Right cardiac atrium (tissue), 5 donors: ENCODE measurements around the gene MAP3K3. TPM values are rescaled to one million over a fixed set of nuclear protein-coding genes. Genes with fewer than 3 reads are reported as not detected.

Source experiments
- ATAC-seq, 2 donors: fragments of 200-7000 bp; cut with Tn5 transposase; one replicate each; pipeline versions ENCODE4 v1.8.0 to v1.9.1; 2020; ENCODE audit warnings: moderate library complexity in 2 of 2, mild to moderate bottlenecking in 1 of 2
- DNase-seq, 3 donors: peaks; one replicate each; pipeline ENCODE4 v3.0.0-alpha.2; 2020
- H3K27ac ChIP-seq: one replicate; pipeline ENCODE4 v1.5.1; 2013; ENCODE audit warnings: mild to moderate bottlenecking, low read length, control low read depth, moderate library complexity
- H3K27me3 ChIP-seq: one replicate; pipeline ENCODE4 v1.6.1; 2013; ENCODE audit not compliant: control insufficient read depth, insufficient read depth
- H3K4me1 ChIP-seq: one replicate; pipeline ENCODE4 v1.6.1; 2013; ENCODE audit warnings: low read length; ENCODE audit not compliant: control insufficient read depth, insufficient read depth
- H3K4me3 ChIP-seq: one replicate; pipeline ENCODE4 v1.5.1; 2013; ENCODE audit warnings: low read length, control low read depth
- H3K9me3 ChIP-seq: one replicate; pipeline ENCODE4 v1.6.1; 2013; ENCODE audit warnings: low read length; ENCODE audit not compliant: control insufficient read depth
- WGBS: extraction: QIAGEN DNeasy Blood & Tissue Kit; methylation state at CpG from one replicate; pipeline ENCODE4 v1.1.7; 2013; 5-methylcytosine and 5-hydroxymethylcytosine counted together
- intact Hi-C, 4 donors: fragments of 100-400 bp; cut with DNase I; formaldehyde crosslinking; loops; one replicate each; pipeline versions ENCODE4 v1.11.0 to v1.14.0; 2022 to 2023
- polyA plus RNA-seq: library from polyadenylated mRNA; stranded (reverse); fragments of 200-250 nt; gene quantifications from one replicate; pipeline ENCODE4 v1.2.3, GENCODE V29; 2013
- total RNA-seq, 4 donors: library from RNA; stranded (reverse); fragmentation: NEBNext Ultra II Directional; extraction: Animal tissue kit (Norgen Biotek cat#: 25700); gene quantifications; one replicate each; pipeline ENCODE4 v1.2.1, GENCODE V29; 2021
- donor health status: healthy with polysubstance abuse.
- donor health status: DM: no; HTN: yes; CAD: no.
- donor health status: DM: no; HTN: no; CAD: no.
- donor health status: DM: no; HTN: yes; CAD: no; lungs with severe emphysema.
- donor health status: DM: yes; HTN: yes; CAD: no.

Gene MAP3K3
- total and polyA plus RNA-seq, 5 donors = 32.6 to 51.0 (median 47.5) TPM

- WGBS = 74% methylated on average over 19 of the region's 19 CpGs
- Histone ChIP-seq H3K27ac (peak overlapping the region; percentile 40), H3K27me3 (no peaks in the 10 kb centered on the region), H3K9me3 (no peaks in the 10 kb centered on the region), H3K4me1 (no peaks in the 10 kb centered on the region), H3K4me3 (no peak overlapping the region)
- DNase-seq (peak in 2 of 3 donors; percentile 67 to 78), ATAC-seq (no peak)
- intact Hi-C loops = no loop called here
These were observed 79.9 kb downstream of the MAP3K3 start for GRCh38 chr17:63701868-63702720.

DNA sequence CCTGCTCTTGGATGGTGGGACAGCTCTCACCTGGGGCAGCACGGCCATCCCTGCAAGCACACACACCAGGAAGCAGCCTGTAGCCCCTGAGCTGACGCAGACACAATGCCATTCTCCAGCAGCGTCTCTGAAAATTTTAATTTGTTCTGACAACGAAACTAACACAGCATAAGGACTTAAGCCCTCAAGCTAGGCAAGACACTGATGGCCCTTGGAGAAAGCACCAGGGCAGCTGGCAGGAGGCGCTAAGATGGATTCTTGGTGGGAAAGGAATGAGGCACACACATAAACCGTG lies 80.5 kb downstream of the MAP3K3 start:
- WGBS = 82% methylated on average over 6 of the region's 6 CpGs
- no peaks in the 10 kb centered on the region for H3K9me3 ChIP-seq
- intact Hi-C loops = no loop called here
- no peak for ATAC-seq
- DNase-seq = no peak
- no peak overlapping the region for H3K27ac ChIP-seq
- no peaks in the 10 kb centered on the region for H3K4me1 ChIP-seq
- no peak overlapping the region for H3K4me3 ChIP-seq
- H3K27me3 ChIP-seq = no peaks in the 10 kb centered on the region

DNA sequence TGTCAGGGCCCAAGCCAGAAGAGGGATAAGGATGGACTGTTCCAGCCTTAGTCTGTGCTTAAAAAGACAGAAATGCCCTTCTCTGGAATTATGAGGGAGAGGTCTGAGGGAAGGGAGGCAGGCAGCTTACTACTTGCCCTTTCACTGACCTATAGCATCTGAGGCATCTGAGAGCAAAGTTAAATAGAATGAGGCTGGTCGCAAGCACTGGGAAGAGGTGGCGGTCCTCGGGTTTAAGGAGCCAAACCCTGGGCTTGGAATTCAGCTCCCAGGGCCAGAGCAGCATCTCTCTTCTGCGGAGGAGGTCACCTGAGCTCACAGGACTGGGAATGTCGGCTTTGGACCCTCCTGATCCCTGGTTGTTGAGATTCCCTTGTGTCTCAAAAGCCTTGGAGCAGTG lies 80.8 kb downstream of the MAP3K3 start:
- H3K27ac ChIP-seq = no peak overlapping the region
- H3K27me3 ChIP-seq = no peaks in the 10 kb centered on the region
- no peaks in the 10 kb centered on the region for H3K4me1 ChIP-seq
- no peak for ATAC-seq
- DNase-seq = no peak
- intact Hi-C loops = no loop called here
- WGBS = 83% methylated on average over 5 of the region's 5 CpGs
- H3K9me3 ChIP-seq = no peaks in the 10 kb centered on the region
- no peak overlapping the region for H3K4me3 ChIP-seq

- Histone ChIP-seq H3K27me3 (no peaks in the 10 kb centered on the region), H3K4me1 (no peaks in the 10 kb centered on the region), H3K4me3 (no peak overlapping the region), H3K27ac (no peak overlapping the region), H3K9me3 (no peaks in the 10 kb centered on the region)
- ATAC-seq (no peak), DNase-seq (no peak)
- 89% methylated on average over 16 of the region's 16 CpGs for WGBS
- intact Hi-C loops = no loop called here
These were observed 81.5 kb downstream of the MAP3K3 start for GRCh38 chr17:63703556-63704258.

- DNase-seq = peak in 1 of 3 donors; percentile 52
- no peak for ATAC-seq
- H3K4me3 ChIP-seq = no peak overlapping the region
- H3K9me3 ChIP-seq = no peaks in the 10 kb centered on the region
- intact Hi-C loops = no loop called here
- 90% methylated on average over 11 of the region's 11 CpGs for WGBS
- H3K27ac ChIP-seq = no peak overlapping the region
- no peaks in the 10 kb centered on the region for H3K27me3 ChIP-seq
- H3K4me1 ChIP-seq = no peaks in the 10 kb centered on the region
These were observed 82.0 kb downstream of the MAP3K3 start for GRCh38 chr17:63704259-63704576.

- H3K27me3 ChIP-seq = no peaks in the 10 kb centered on the region
- intact Hi-C loops = no loop called here
- no peak overlapping the region for H3K27ac ChIP-seq
- no peaks in the 10 kb centered on the region for H3K4me1 ChIP-seq
- no peak for DNase-seq
- WGBS = 89% methylated on average over 9 of the region's 9 CpGs
- H3K4me3 ChIP-seq = no peak overlapping the region
- no peak for ATAC-seq
- no peaks in the 10 kb centered on the region for H3K9me3 ChIP-seq
These were observed 82.6 kb downstream of the MAP3K3 start for GRCh38 chr17:63704836-63705235.

DNA sequence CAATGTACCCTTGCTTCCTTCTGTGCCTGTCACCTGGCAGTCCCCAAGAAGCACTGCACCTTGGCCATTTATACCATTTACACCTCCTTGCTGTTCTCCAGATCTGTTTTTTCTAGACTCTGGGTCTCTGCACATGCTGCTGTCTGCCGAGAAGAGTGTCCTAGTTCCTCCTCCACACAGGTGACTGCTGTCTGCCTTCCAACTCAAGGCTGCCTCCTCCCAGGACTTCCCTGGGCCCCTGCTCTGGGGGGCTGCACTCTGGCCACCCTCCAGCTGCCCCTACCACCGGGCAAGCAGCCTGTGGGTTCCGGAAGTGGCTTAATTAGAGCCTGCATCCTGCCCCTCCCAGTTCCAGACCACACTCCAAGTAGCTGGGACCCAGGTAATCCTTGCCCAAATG lies 83.4 kb downstream of the MAP3K3 start:
- Histone ChIP-seq H3K4me3 (no peak overlapping the region), H3K27ac (no peak overlapping the region), H3K9me3 (no peaks in the 10 kb centered on the region), H3K27me3 (no peaks in the 10 kb centered on the region), H3K4me1 (no peaks in the 10 kb centered on the region)
- intact Hi-C loops = no loop called here
- DNase-seq = no peak
- ATAC-seq = no peak
- 55% methylated on average over 3 of the region's 3 CpGs for WGBS

DNA sequence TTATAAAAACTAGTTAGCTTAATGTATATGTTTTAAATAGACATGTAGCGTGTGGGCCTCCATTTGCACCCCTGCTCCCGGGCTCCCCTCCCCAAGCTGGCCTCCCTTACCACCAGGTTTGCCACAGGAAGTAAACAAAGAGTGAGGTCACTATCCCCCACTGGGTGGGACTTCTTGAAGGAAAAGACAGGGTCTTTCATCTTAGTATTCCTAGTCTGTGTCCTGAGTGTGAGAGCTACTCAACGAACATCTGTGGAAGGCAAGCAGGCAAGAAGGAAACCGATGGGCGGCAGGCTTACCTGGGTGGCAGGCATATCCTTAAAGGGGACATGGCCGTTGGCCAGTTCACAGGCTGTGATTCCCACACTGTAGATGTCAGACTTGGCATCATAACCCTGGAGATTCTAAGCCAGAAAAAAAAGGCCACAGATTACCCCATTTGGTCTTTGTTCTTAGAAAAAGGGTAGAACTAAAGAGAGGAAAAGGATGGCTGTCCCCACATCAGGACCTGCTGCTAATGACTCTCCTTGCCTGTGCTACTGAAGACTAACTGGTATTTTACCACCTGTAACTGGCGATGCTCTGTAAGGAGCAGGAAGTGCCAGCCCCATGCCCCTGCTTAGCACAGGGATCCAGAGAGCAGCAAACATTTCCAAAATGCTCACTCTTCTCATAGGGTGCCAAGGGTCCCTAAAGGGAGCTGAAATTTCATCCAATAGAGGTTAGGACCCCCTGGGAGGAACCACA lies 84.3 kb downstream of the MAP3K3 start:
- no peak overlapping the region for H3K27ac ChIP-seq
- WGBS = 74% methylated on average over 7 of the region's 7 CpGs
- no peaks in the 10 kb centered on the region for H3K27me3 ChIP-seq
- ATAC-seq (no peak), DNase-seq (no peak)
- intact Hi-C loops = no loop called here
- H3K4me3 ChIP-seq = no peak overlapping the region
- H3K9me3 ChIP-seq = no peaks in the 10 kb centered on the region
- no peaks in the 10 kb centered on the region for H3K4me1 ChIP-seq

DNA sequence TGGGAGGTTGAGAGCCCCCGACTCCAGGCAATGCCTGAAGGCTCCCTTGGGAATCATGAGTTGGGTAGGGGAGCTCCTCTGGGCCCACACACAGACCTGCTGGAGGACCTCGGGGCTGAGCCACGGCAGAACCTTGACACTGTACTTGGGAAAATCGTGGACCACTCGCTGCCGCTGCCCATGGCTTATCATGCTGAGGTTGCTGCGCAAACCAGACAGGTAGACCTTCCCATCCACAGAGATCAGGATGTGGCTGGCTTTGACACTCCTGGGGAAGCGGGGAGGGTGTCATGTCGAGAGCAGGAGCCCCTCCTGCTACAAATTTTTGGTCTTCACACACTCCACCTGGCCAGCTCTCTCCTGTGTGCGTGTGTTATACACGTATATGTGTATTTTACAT lies 84.9 kb downstream of the MAP3K3 start:
- Histone ChIP-seq H3K27me3 (no peaks in the 10 kb centered on the region), H3K9me3 (no peaks in the 10 kb centered on the region), H3K4me1 (no peaks in the 10 kb centered on the region), H3K27ac (no peak overlapping the region), H3K4me3 (no peak overlapping the region)
- intact Hi-C loops = no loop called here
- 88% methylated on average over 11 of the region's 11 CpGs for WGBS
- no peak for ATAC-seq
- no peak for DNase-seq

- H3K4me3 ChIP-seq = no peak overlapping the region
- H3K27me3 ChIP-seq = no peaks in the 10 kb centered on the region
- ATAC-seq (no peak), DNase-seq (no peak)
- intact Hi-C loops = no loop called here
- no peak overlapping the region for H3K27ac ChIP-seq
- H3K4me1 ChIP-seq = no peaks in the 10 kb centered on the region
- H3K9me3 ChIP-seq = no peaks in the 10 kb centered on the region
- 93% methylated on average over 6 of the region's 6 CpGs for WGBS
These were observed 86.9 kb downstream of the MAP3K3 start for GRCh38 chr17:63709110-63709509.

DNA sequence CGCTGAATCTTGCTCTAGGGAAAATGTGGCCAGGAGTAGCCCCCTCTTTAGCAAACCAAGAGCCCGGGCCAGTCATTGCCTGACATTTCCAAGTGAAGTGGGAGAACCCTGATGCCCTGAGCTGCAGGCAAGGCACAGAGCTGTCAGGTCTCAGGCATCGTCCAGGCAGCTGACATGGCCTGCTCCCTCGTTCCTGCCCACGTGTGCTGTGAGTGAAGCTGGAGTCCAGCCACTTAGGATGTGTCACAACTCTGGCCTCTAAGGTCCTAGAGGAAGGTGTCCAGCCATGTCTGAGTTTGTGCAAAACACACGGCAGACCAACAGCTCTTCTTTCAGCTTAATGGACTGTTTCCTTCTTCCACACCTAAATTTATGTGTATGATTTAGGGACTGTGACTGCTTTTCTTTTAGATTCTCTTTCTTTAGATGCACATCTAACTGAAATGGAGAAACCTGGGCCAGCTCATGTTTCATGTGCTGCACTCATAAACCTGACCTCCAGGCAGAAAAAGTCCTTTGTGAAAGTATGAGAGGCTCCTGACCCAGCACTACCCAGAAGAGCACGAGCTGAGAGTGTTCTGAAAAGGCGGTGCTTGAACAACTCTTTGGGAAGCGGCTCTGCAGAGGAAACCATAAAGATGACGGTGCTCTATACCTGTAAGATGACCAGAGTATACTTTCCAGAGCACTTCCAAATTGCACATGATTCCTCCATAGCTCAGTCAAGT lies 92.5 kb downstream of the MAP3K3 start:
- H3K4me3 ChIP-seq = no peak overlapping the region
- WGBS = 63% methylated on average over 10 of the region's 10 CpGs
- peak; percentile 83 to 88 for ATAC-seq
- intact Hi-C loops = no loop called here
- DNase-seq = peak in 1 of 3 donors; percentile 60
- H3K4me1 ChIP-seq = peaks cover 2% of the 10 kb centered on the region
- no peak overlapping the region for H3K27ac ChIP-seq
- no peaks in the 10 kb centered on the region for H3K9me3 ChIP-seq
- H3K27me3 ChIP-seq = no peaks in the 10 kb centered on the region
